T-helper 2 cell treated with Interferon-gamma antibody and Interleukin-4, amounts not matched to agents 100 ng/mL and 5 ng/mL, for 36 hours (primary cell): ENCODE results near the gene ABL1. TPM values are rescaled to one million over a fixed set of nuclear protein-coding genes. Genes with fewer than 3 reads are reported as not detected.

Experiments used
- intact Hi-C: fragments of 100-400 bp; cut with micrococcal nuclease; formaldehyde crosslinking; loops from one replicate; pipeline ENCODE4 v1.15.1; 2023
- total RNA-seq: library from RNA; stranded (reverse); gene quantifications from 2 replicates; pipeline ENCODE4 v1.2.3, GENCODE V29; 2022

ABL1 gene
- total RNA-seq, 1 donor from 2014 or later: 31.9 TPM

DNA sequence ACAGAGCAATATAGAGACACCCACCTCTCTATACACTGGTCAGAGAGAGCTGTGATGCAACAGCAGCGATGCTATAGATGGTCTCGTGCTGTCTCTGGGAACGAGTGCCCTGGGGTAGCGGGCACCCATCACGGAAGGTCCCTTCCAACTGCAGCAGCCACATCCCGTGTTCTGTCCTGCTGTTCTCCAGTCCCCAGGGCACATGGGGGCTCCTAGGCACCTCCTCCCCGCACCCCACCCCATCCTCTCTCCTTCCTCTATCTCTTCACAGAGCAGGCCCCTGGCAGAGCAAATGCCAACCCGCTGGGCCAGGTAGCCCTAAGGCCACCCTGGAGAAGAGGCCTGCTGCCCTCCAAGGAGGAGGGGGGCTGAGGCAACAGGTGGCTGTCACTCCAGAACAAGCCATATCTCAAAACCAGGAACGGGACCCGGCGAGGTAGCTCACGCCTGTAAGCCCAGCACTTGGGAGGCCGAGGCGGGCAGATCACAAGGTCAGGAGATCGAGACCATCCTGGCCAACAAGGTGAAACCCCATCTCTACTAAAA lies 95.8 kb downstream of the ABL1 start:
- intact Hi-C loops: no loop called here

DNA sequence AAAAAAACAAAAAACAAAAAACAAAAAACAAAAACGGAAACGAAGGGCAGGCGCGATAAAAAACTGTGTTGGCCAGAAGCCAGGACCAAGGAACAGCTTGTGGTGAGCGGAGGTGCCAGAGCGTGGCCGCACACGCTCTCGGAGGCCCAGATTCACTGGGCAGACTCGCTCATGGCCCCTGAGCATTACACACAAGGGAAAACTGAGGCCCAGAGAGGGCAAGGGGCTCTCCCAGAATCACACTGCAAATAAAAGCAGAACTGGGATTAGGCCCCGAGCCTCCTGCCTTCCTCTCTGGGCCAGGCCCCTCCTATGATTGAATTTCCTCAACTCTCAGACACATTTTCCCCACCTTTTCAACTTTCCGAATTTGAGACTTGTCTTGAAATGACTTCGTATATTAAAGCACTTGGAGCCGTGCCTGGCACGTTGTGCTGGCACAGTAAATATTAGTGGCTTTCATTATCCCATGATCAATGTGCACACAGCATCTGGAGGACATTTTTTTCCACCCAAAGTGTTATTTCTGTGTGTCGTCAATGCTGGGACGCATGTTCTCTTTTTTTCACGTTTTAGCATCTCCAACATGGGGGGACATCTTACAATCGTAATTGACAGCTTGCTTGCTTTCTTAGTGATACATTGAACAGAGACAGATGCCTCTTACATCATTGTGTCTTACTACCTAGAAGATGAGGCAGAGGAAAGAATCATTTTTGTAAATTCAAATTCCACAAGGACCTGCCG lies 96.6 kb downstream of the ABL1 start:
- intact Hi-C loops: no loop called here

- intact Hi-C loops: no loop called here
These were observed 97.4 kb downstream of the ABL1 start for GRCh38 chr9:130932255-130933079.

DNA sequence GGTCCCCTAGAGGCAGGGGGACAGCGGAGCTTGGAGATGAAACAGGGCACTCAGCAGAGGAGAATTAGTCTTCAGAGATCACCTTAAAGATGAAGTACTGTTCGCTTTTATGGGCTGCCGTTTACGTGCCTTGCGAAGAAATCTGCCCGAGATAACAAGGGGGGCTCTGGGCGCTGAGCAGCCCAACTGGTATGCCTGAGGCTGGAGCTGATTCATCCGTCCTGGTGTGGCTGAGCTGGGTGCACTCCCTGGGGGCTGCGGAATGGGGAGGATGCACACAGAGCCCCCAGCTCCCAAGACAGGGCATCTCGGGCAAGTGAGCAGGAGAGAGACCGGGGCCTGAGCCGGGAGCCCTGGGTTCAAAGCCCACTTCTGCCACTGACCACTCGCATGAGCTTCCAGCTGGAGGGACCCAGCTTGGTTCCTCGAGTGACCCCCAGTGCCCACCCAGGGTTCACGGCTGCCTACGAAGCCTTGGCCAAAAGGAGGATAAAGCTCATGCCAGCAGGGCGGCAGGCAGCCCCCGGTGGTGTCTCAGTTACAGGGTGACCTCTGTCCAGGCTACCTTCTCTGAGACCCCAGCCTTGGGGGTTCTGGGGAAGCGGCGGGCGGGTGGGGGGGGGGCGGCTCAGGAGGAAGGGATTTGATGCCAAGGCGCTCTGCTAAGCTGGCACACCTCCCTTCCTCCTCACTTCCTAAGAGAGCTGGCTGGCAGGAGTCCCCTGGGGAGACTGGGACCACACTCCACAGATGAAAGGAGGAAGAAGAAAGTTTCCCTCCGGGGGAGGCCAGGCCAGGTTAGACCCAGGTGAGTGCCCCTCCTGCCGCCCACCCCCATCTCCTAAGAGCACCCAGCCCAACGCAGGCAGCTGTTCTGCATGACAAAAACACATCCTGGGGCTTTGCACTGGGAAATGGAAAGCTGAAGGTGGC lies 98.3 kb downstream of the ABL1 start:
- intact Hi-C loops: no loop called here

- intact Hi-C loops: no loop called here
These were observed 99.2 kb downstream of the ABL1 start for GRCh38 chr9:130934246-130934645.

DNA sequence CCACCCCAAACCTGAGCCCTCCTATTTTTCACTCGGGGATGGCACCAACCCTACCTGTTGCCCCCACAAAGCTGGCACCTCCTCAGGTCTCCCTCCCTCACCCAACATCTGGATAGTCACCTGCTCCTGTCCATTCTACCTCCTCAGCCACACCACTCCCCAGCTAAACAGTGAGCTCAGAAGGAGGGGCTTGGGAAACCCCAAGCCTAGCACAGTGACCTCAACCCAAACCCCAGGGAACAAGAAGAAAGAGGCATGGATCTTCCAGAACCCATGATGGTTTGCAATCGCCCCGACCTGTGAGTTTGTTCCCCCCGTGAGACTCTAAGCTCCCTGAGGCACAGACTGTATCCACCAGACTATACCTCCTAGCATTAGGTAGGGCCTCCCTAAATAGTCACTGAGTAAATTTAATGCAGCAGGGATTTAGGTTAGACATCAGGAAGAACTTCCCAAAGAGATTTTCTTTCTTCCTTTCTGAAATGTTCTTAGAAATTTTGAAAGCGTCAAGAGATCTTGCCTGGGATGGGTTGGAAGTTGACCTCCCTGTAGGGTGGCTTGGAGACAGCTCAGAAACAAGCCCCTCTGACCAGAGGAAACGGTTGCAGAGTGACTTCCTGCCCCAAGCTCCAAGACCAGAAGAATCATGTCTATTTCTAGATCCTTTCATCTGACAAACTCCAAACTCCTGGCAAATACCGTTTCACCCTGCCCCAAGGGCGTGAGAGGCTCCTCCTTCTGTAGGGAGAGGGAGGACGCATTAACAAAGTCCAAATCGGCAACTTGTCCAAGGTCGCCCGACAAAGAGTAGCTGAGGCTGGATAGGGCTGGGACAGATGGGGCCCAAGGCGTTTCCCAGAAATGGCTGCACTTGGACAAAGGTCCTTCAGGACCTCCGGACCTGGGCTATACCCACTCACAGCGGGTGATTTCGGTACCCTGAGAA lies 99.9 kb downstream of the ABL1 start:
- intact Hi-C loops: no loop called here

GRCh38 chr9:130935648-130936271 lies 100.7 kb downstream of the ABL1 start:
- intact Hi-C loops: no loop called here

GRCh38 chr9:130936285-130937117 lies 101.4 kb downstream of the ABL1 start:
- intact Hi-C loops: no loop called here

Other genes starting within 250 kb of the ABL1 start
- 0.14 TPM in 1 of 2 replicates, not detected in the other for gene PRDM12, start 170.7 kb upstream of the ABL1 start, total RNA-seq
- 72.8 and 74.1 TPM in 2 replicates for gene EXOSC2, start 141.5 kb upstream of the ABL1 start, total RNA-seq
- not detected in 2 replicates for gene QRFP, start 61.6 kb downstream of the ABL1 start, total RNA-seq
- not detected in 2 replicates for gene FIBCD1, start 104.0 kb downstream of the ABL1 start, total RNA-seq
- 0.05 and 0.07 TPM in 2 replicates for gene LAMC3, start 173.9 kb downstream of the ABL1 start, total RNA-seq